GM10847 (cell line): ENCODE measurements around the gene DCBLD1.

Experiments
- POLR2A ChIP-seq: IDR thresholded peaks from 2 replicates; pipeline ENCODE4 v1.6.1; 2011; ENCODE audit not compliant: insufficient read length; ENCODE audit errors: extremely low read depth

The DCBLD1 gene

DNA sequence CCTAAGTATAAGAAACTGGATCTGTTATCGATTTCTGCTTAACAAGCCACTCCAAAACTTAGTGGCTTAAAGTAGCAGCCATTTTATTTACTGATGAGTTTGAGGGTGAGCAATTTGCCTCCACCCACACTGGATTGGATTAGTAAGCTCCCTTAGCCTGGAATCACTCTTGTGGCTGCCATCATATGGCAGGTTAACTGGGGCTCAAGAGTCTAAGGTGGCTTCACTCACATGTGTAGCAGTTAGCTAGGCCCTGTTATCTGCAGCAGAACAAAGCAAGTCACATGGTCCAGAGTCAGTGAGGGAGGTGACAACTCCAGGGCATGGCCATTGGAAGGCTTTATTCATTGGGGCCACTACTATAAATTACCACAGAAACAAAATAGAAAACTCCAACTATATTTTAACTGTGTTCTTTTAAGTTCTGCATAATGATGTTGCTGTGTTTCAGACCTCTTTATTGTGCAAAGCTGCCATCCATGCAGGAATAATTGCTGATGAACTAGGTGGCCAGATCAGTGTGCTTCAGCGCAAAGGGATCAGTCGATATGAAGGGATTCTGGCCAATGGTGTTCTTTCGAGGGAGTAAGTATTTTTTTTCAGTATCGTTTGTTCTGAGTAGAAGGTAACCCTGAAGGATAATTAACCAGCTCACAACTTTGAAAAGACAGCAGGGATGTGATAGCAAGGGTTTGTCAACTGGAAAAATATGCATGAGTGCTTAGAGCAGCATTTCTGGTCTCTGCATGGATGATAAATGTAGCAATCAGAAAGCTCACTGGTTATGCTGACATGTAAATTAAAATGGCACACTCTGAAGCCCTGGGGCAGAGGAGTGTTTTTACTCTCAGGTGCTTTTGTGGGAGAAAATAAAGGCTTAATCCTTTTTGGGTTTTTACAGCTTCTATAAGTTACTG, 49.6 kb downstream of the DCBLD1 start:
- TF ChIP-seq POLR2A, result no peak

DNA sequence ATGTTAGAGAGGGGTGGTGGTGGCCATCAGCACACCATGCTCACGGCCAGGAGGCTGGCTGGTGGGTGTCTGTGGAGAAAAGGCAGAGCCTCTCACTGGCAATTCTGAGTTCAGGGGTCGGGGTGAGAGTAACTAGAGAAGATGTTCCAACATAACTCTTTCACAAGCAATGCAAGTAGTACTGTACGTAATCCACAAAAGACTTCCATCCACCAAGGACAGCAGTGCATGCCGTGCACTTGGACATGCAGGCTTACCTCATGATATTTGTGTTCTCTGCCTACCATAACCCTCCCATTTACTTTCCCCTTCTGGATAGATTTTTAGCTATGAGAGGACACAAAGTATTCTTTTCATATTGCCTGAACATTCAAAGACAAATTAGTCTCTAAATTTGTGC, 51.3 kb downstream of the DCBLD1 start:
- TF ChIP-seq POLR2A, result no peak

DNA sequence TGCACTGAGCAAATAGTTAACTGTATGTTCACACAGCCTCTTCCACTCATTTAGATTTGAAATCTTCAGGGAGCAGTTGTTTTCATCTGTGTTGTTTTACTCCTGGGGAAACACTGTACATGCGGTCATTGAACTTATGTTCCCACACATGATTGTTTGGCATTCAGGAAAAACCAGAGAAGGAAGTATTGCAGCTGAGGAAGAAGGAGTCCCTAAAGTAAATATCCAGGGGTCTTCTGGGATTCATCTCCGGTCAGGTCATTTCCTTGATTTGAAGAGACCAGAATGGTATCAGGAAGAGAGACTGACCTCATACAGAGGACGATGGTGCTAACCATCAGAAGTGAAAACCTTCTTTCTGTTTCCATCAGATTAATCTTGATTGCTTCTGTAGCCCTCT, 52.5 kb downstream of the DCBLD1 start:
- TF ChIP-seq POLR2A, result no peak

DNA sequence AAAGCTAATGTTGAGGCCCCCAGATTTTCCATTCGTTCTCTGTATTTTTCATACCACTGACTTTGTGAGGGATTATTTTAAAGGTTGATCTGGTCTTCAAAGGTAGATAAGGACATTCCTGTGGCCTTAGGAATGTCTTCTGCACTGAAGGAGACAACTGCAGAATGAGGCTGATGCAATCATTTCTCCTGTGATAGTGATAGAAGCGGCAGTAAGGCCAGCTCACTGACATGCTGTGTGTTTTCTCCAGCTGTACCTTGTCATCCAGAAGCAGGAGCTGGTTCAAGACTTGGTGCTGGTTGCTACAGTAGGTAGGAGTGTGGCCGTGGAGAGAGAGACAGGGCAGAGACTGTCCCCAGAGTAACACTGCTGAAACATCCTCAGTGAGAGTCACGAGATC, 53.8 kb downstream of the DCBLD1 start:
- TF ChIP-seq POLR2A, result no peak

DNA sequence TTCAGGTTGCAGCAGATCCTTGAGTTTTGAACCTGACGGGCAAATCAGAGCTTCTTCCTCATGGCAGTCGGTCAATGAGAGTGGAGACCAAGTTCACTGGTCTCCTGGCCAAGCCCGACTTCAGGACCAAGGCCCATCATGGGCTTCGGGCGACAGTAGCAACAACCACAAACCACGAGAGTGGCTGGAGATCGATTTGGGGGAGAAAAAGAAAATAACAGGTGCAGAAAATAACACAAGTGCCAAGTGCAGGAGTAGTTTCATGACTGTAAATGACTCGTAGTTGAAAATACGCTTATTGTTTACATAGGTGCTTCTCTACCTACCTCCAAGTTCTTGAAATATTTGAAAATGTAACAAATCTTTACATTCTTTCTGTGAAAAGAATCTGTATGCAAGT, 56.1 kb downstream of the DCBLD1 start:
- TF ChIP-seq POLR2A, result no peak

DNA sequence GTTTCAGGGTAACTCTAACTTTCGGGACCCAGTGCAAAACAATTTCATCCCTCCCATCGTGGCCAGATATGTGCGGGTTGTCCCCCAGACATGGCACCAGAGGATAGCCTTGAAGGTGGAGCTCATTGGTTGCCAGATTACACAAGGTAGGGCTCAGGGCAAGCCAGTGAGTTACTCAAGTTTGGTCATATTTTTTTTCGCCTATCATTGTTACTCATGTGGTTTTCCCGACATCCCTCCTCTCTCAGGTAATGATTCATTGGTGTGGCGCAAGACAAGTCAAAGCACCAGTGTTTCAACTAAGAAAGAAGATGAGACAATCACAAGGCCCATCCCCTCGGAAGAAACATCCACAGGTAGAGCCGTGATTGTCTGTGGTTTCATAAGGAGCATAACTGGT, 58.2 kb downstream of the DCBLD1 start:
- no peak for TF ChIP-seq POLR2A

DNA sequence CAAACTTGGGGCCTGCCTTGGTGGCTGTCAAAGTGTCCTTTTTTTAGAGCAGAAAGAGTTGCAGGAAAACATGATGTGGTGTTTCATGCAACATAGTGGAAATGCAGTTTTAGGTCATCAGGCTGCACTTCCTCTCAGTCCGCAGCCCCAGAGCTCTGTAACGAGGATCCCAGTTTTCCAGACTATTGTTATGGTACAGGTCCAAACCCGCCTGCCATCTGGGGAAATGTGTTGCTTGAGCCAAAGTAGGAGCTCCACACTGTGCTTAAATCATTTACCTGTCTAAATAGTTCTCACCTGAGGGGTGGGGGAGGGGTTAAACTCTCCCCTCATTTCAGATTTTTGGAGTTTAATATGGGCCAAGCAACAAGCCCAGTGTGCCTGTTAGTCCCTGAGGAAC, 60.0 kb downstream of the DCBLD1 start:
- no peak for TF ChIP-seq POLR2A

DNA sequence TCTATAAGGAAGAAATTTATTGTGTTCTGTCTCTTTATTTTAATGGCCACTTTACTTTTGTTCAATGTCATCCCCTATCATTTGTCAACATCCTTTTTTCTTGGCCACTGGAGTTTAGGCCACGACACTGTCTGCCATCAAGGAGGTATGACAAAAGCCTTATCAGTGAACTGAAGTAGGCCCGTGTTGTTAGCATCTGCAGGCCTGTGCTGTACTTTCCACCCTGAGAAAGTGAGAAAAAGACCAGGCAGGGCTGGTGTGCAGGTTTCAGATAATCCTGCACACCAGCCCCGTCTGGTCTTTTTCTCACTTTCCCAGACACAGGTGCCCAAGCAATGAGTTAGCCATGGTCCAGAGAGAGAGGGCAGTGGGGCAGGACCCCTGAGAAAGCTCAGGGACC, 62.2 kb downstream of the DCBLD1 start:
- no peak for TF ChIP-seq POLR2A

DNA sequence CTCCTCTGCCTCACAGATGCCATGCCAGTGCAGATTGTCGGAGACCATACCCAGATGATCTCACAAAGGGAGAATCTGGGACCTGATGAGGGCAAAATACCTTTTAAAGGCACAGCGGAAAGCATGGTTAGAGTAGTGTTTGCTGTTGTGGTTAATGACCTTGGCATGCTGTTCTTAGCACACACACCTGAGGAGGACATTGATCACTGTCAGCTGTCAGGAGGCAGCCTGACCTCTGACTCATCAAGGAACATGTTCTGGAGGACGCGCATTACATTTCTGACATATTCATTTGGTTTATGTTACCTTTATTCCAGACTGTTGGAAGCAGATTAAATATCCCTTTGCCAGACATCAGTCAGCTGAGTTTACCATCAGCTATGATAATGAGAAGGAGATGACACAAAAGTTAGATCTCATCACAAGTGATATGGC, 62.7 kb downstream of the DCBLD1 start:
- TF ChIP-seq POLR2A, result no peak

DNA sequence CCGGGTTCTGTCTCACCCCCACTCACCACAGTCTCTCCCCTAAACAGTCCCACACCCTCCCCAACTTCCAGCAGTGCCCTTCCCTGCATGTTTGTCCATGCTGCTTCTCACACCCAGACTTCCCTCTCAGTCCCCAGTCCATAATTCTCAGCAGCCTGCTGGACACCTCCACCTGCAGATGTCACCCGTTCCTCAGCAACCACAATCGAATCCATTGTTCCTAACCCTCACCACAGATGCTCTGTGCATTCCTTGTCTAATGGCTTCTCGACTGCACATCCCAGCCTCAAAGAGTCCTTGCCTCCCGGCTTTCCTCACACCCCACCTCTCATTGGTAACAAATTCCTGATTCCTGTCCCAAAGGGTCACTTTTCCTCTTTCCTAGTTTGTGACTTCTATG, 64.2 kb downstream of the DCBLD1 start:
- no peak for TF ChIP-seq POLR2A

DNA sequence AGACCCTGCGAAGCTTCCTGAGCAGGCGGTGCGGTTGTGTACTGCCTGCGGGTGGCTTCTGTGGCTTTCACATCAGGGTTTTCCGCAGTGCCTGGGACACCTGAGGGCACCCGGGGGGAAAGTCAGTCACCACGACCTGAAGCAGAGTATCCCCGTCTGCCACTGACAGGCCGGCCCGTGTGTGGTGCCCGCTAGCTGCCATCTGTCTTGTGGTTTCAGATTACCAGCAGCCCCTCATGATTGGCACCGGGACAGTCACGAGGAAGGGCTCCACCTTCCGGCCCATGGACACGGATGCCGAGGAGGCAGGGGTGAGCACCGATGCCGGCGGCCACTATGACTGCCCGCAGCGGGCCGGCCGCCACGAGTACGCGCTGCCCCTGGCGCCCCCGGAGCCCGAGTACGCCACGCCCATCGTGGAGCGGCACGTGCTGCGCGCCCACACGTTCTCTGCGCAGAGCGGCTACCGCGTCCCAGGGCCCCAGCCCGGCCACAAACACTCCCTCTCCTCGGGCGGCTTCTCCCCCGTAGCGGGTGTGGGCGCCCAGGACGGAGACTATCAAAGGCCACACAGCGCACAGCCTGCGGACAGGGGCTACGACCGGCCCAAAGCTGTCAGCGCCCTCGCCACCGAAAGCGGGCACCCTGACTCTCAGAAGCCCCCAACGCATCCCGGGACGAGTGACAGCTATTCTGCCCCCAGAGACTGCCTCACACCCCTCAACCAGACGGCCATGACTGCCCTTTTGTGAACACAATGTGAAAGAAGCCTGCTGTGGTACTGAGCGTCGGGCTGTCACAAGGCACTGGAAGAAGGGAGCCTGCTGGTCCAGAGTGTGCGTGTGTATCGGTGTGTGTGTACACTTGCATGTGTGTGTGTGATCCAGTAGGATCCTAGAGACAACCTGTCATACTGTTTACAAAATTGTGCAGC, 65.5 kb downstream of the DCBLD1 start:
- TF ChIP-seq POLR2A, result no peak

DNA sequence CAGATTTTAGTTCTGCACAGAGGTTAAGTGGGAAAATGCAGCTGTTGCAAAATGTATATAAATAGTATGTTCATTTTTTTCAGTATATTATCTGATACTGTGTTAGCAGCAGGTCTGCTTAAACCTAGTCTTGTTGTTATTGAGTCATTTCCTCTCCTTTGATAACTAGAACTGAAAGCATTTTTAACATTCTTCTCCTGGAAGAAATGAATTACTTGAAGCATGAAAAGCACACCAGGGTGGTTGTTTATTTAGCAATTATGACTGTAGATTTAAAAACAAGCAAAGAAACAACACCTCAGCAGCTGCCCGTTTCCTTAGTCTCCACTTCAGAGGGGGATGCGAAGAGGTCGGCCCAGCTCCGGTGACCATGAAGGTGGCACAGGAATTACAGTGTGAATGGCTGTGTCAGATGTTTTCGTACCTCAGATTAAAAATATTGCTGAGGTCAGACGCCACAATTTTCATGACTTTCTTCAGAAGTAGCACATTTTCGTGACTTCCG, 66.4 kb downstream of the DCBLD1 start:
- no peak for TF ChIP-seq POLR2A

DNA sequence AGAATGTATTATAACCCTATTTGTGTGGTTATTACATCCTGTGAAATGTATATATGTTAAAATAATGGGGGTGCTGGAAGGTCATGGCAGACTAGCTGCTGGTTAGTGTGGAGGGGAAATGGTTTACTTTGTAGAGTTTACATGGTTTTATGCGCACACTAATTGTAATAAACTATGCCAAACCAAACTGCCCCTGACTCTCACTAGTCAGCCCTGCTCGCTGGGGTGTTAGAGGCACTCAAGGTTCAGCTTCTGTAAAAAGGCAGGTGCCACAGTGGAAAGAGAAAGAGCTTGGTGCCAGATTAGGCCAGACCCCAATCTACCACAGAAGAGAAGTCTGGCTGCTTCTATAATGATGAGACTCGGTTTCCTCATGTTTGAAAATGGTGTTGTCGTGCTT, 67.1 kb downstream of the DCBLD1 start:
- TF ChIP-seq POLR2A, result no peak

DNA sequence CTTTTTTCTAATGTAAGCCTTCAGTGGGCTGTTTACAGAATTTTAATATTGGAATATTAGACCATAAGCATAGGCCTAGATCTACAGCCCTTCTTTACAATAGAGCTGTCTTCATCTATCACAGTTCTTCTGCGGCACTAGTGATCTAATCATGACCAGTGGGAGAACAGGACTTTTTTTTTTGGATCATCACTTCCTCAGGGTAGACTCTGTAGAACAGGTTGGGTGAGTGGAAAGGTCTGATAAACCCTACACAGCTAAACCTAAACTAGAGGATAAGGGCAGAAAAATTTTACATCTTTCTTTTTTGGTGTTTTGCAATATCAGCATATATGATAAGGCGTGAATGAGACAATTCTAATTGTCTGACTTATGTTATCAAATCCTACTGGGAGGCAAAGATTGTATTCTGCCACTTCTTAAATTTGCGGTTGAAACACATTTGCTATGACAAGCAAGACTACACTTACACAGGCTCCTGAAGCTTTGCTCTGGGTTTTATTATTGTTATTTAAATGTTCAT, 67.7 kb downstream of the DCBLD1 start:
- no peak for TF ChIP-seq POLR2A

DNA sequence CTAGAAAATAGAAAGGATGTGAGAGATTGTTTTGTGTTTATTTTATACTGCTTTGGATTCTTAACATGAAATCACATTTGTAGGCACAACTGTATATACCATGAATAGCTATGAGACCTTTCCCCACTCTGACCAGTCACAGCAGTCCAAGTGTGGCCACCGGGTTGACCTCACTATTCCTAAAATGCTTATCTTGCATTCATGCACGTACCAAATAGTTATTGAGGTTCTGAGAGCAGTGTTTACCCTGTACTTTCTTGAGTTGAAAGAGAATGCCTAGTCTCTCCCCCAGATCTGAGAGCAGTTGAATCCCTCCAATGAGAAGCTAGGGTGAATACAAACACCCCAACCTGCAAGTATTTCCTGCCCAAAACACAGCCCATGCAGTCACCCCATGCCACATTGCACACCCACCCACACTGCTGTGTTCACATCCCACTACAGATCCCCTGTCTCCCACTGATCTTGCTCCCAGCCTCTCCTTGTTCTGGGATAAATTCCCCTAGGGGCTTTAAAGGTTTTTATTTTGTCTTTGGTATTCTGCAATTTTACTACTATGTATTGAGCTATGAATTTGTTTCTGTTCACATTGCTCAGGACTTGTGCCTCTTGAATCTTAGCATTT, 68.3 kb downstream of the DCBLD1 start:
- no peak for TF ChIP-seq POLR2A

DNA sequence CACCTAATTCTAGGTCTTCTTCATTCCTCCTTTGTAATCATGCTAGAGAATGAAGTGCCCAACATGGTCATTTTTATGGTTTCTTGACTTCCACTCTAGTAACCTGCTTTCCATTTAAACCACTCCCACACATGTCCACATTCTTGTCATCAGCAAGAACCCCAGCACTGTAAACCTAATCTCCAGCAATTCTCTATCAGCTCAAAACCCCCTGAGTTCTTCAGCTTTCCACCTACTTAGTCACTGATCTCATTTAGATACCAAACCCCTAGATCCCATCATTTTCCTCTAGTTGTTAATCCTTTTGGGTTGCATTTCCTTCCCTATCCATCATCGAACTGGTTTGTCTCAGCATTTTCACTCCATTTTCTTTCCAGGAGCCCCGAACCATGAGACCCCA, 70.1 kb downstream of the DCBLD1 start:
- no peak for TF ChIP-seq POLR2A

DNA sequence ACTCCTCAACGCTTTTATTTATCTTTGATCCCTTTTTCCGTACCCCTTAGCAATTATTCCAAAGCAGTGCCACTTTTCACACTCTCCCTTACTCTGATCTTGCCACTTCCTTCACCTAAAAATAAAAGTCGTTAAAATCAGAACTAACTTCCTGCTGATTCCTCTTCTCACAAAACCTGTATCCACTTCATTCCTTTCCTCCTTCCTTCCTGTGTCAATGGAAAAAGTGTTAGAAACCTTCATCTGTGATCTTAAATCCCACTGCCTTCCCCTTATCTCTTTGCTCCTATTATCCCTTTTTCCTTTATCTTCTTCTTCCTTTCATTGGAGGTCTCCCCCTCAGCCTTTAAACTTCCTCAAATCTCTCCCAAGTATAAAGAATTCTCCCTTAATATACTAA, 70.7 kb downstream of the DCBLD1 start:
- no peak for TF ChIP-seq POLR2A
